Ammon's horn (tissue), 1 donor: Measurements from ENCODE around the gene PRR5.
"Not testable (repeated sequence)": the region's sequence is repeated elsewhere in the genome, so short reads cannot be mapped to it uniquely, and the experiment has no call there.

Experiments
- DNase-seq: peaks from one replicate; pipeline ENCODE4 v3.0.0-alpha.2; 2016; ENCODE audit warnings: low spot score

PRR5 gene

GRCh38 chr22:44673406-44673805, 28.6 kb upstream of the PRR5 start:
- DNase-seq = no peak

- DNase-seq = not testable (repeated sequence)
Measured at GRCh38 chr22:44676066-44676440, 26.0 kb upstream of the PRR5 start.

- no peak for DNase-seq
Measured at GRCh38 chr22:44676441-44677352, 25.3 kb upstream of the PRR5 start.

- no peak for DNase-seq
Measured at GRCh38 chr22:44677353-44677840, 24.6 kb upstream of the PRR5 start.

GRCh38 chr22:44677871-44678555, 24.0 kb upstream of the PRR5 start:
- no peak for DNase-seq

GRCh38 chr22:44678556-44679305, 23.3 kb upstream of the PRR5 start:
- no peak for DNase-seq

GRCh38 chr22:44679306-44679647, 22.7 kb upstream of the PRR5 start:
- not testable (repeated sequence) for DNase-seq

GRCh38 chr22:44680058-44680457, 21.9 kb upstream of the PRR5 start:
- no peak for DNase-seq

GRCh38 chr22:44680481-44680894, 21.5 kb upstream of the PRR5 start:
- no peak for DNase-seq

GRCh38 chr22:44682556-44683168, 19.3 kb upstream of the PRR5 start:
- no peak for DNase-seq

GRCh38 chr22:44683237-44683636, 18.8 kb upstream of the PRR5 start:
- DNase-seq = no peak

GRCh38 chr22:44683881-44684280, 18.1 kb upstream of the PRR5 start:
- no peak for DNase-seq

- peak; percentile 75 for DNase-seq
Measured at GRCh38 chr22:44684506-44685383, 17.3 kb upstream of the PRR5 start.

- DNase-seq = no peak
Measured at GRCh38 chr22:44685384-44686056, 16.5 kb upstream of the PRR5 start.

- DNase-seq = no peak
Measured at GRCh38 chr22:44686873-44687600, 15.0 kb upstream of the PRR5 start.

GRCh38 chr22:44689173-44689572, 12.8 kb upstream of the PRR5 start:
- no peak for DNase-seq

- no peak for DNase-seq
Measured at GRCh38 chr22:44689915-44690524, 12.0 kb upstream of the PRR5 start.

GRCh38 chr22:44691796-44692661, 10.0 kb upstream of the PRR5 start:
- DNase-seq = no peak
